DOHH2 (cell line): ENCODE results near the gene ATP2B2.

Experiments
- H3F3A ChIP-seq: fragments of 200-600 bp; sonication (generic), shearing (Covaris generic); 2 replicates; pipeline ENCODE4 v1.6.0; 2016; ENCODE audit warnings: antibody characterized with exemption, mild to moderate bottlenecking; ENCODE audit not compliant: control insufficient read depth, insufficient read depth
- H3K27ac ChIP-seq: fragments of 200-600 bp; sonication (generic); 2 replicates; pipeline ENCODE4 v1.5.1; 2014; ENCODE audit warnings: low read depth, mild to moderate bottlenecking, low read length, moderate library complexity
- H3K27me3 ChIP-seq: fragments of 200-600 bp; sonication (generic); 2 replicates; pipeline ENCODE4 v1.6.1; 2014; ENCODE audit warnings: mild to moderate bottlenecking, low read length, mixed read lengths; ENCODE audit not compliant: control insufficient read depth
- H3K36me3 ChIP-seq: fragments of 200-600 bp; sonication (generic); 2 replicates; pipeline ENCODE4 v1.6.1; 2014; ENCODE audit warnings: mild to moderate bottlenecking, low read length, moderate library complexity, mixed read lengths; ENCODE audit not compliant: control insufficient read depth
- H3K4me1 ChIP-seq: fragments of 200-600 bp; sonication (generic); 2 replicates; pipeline ENCODE4 v1.6.1; 2014; ENCODE audit warnings: mild to moderate bottlenecking, low read length, mixed read lengths; ENCODE audit not compliant: control insufficient read depth
- H3K4me2 ChIP-seq: fragments of 200-600 bp; sonication (generic); 2 replicates; pipeline ENCODE4 v1.6.0; 2014; ENCODE audit warnings: mild to moderate bottlenecking, low read length, moderate library complexity
- H3K4me3 ChIP-seq: fragments of 200-600 bp; sonication (generic); 2 replicates; pipeline ENCODE4 v1.5.1; 2014; ENCODE audit warnings: mild to moderate bottlenecking, low read length, mixed read lengths
- H3K79me2 ChIP-seq: fragments of 200-600 bp; sonication (generic); 2 replicates; pipeline ENCODE4 v1.6.1; 2014; ENCODE audit warnings: mild to moderate bottlenecking, low read length, mixed read lengths; ENCODE audit not compliant: control insufficient read depth
- H3K9me2 ChIP-seq: fragments of 200-600 bp; sonication (generic); replicated peaks from 2 replicates; pipeline ENCODE4 v1.6.1; 2014; ENCODE audit warnings: mild to moderate bottlenecking, low read length, mixed read lengths; ENCODE audit not compliant: control insufficient read depth
- H3K9me3 ChIP-seq: fragments of 200-600 bp; sonication (generic); 2 replicates; pipeline ENCODE4 v1.6.1; 2014; ENCODE audit warnings: antibody characterized with exemption, low read length, mixed read lengths; ENCODE audit not compliant: control insufficient read depth, insufficient read depth
- H4K20me1 ChIP-seq: fragments of 200-600 bp; sonication (generic); 2 replicates; pipeline ENCODE4 v1.6.0; 2014; ENCODE audit warnings: low read depth, mild to moderate bottlenecking, antibody characterized with exemption, low read length, moderate library complexity; ENCODE audit not compliant: control insufficient read depth, insufficient read depth
- EZH2phosphoT487 ChIP-seq: fragments of 200-600 bp; sonication (generic); IDR thresholded peaks from 2 replicates; pipeline ENCODE4 v1.6.1; 2017; ENCODE audit warnings: borderline replicate concordance, mild to moderate bottlenecking, antibody characterized with exemption, low read length, moderate library complexity, mixed read lengths
- TF ChIP-seq, protein P1 (sequence below): fragments of 200-600 bp; sonication (generic); IDR thresholded peaks from one replicate; pipeline ENCODE4 v1.5.1; 2014; ENCODE audit warnings: antibody characterized with exemption, mild to moderate bottlenecking, low read depth, low read length; ENCODE audit not compliant: poor library complexity, severe bottlenecking

The ATP2B2 gene

DNA sequence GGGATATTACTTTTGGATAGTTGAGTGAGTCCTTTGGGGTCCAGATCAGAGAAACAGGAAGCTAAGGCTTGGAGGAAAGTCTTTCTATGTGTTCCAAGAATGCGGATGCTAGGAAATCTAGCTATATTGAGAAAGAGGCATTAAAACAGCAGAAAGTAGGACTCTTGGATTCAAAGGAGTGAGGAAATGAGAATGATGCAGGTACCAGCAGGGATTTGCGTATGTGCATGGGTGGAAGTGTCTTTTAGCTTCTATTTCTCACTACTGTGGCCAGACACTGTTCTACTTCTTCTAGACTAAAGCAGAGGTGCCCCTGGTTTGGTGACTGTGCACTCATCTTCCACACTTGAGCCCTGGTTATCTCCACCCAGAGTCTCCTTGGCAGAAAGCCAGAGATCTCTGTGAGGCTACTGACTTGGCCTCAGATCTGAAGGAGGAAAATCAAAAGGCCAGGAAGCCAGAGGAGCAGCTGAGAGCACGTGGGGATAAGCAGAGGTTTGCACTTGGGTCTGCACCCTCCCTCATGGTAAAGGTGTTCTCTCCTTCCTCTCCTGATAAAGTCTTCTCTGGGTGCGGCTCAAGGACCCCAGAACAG is 44.3 kb downstream of the ATP2B2 start:
- Histone ChIP-seq H3K9me2 (no peaks in the 10 kb centered on the region), H3K4me2 (no peak overlapping the region), H3K4me1 (peaks cover 17% of the 10 kb centered on the region), H3K36me3 (no peaks in the 10 kb centered on the region), H3K9me3 (no peaks in the 10 kb centered on the region), H3F3A (no peaks in the 10 kb centered on the region), H3K79me2 (no peaks in the 10 kb centered on the region), H3K27me3 (no peaks in the 10 kb centered on the region), H3K4me3 (no peak overlapping the region), H3K27ac (no peak overlapping the region), H4K20me1 (no peaks in the 10 kb centered on the region)
- TF ChIP-seq, protein P1, sequence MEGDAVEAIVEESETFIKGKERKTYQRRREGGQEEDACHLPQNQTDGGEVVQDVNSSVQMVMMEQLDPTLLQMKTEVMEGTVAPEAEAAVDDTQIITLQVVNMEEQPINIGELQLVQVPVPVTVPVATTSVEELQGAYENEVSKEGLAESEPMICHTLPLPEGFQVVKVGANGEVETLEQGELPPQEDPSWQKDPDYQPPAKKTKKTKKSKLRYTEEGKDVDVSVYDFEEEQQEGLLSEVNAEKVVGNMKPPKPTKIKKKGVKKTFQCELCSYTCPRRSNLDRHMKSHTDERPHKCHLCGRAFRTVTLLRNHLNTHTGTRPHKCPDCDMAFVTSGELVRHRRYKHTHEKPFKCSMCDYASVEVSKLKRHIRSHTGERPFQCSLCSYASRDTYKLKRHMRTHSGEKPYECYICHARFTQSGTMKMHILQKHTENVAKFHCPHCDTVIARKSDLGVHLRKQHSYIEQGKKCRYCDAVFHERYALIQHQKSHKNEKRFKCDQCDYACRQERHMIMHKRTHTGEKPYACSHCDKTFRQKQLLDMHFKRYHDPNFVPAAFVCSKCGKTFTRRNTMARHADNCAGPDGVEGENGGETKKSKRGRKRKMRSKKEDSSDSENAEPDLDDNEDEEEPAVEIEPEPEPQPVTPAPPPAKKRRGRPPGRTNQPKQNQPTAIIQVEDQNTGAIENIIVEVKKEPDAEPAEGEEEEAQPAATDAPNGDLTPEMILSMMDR: no peak
- TF ChIP-seq EZH2phosphoT487: no peak

DNA sequence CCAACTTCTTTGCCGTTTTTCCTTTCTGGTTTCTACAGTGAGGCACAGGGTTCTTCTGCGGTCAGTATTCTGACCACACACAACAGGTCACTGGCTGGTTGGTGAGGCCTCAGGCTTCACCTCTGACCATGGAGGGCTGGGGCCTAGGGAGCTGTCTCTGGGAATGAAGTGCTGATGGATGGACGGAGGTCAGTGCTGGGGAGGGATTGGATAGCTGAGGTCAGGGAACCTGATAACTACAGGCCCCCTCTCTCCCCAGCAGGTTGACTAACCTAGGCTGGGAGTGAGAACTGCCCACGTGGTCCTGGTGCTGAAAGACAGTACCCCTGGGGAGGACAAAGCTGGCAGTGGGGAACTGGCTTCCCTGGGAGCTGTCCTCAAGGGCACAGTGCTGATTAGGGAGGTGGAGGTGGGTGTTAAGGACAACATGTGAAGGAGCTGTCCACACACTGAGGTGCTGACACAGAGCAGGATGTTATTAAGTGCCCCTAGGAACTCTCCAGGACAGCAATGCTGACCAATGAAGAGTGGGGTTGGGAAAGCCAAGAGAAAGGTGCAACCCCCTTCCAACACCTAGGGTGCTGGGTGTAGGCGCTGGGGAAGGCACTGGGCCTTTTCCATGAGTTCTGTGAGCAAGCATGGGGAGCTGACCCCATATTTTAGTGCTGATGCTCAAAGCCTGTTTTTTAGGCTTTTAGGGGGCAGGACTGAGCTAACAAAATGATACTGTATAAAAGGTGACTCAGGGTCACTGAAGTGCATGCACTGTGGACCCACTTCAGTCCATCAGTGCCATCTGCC is 45.2 kb downstream of the ATP2B2 start:
- TF ChIP-seq EZH2phosphoT487: no peak
- TF ChIP-seq, protein P1: no peak
- H3F3A ChIP-seq: no peaks in the 10 kb centered on the region
- H3K4me3 ChIP-seq: no peak overlapping the region
- no peak overlapping the region for H3K27ac ChIP-seq
- H3K79me2 ChIP-seq: no peaks in the 10 kb centered on the region
- no peaks in the 10 kb centered on the region for H3K36me3 ChIP-seq
- H4K20me1 ChIP-seq: no peaks in the 10 kb centered on the region
- H3K4me1 ChIP-seq: peaks cover 17% of the 10 kb centered on the region
- H3K9me3 ChIP-seq: no peaks in the 10 kb centered on the region
- H3K9me2 ChIP-seq: no peaks in the 10 kb centered on the region
- no peak overlapping the region for H3K4me2 ChIP-seq
- no peaks in the 10 kb centered on the region for H3K27me3 ChIP-seq

DNA sequence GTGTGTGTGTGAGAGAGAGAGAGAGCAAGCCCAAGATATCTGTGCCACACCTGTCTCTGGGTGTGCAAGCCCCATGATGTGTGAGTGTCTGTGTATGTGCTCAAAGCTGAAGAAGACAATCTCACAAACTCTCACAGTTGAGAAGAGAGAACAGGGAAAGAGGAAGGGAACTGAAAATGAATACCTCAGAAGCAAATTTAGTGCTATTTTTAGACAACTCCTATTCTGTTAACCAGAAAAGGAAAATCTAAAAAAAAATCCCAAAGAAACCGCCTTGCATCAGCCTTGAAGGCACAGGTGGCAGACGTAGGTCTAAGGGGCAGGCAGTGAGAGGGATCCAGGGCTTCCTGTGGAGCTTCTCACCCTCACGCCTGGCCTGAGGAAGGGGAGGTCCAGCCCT is 47.8 kb downstream of the ATP2B2 start:
- H3K4me2 ChIP-seq: peak overlapping the region; percentile 41

More for the DNA sequence above, 47.8 kb downstream of the ATP2B2 start:
- H4K20me1 ChIP-seq: no peaks in the 10 kb centered on the region
- no peaks in the 10 kb centered on the region for H3F3A ChIP-seq
- H3K36me3 ChIP-seq: no peaks in the 10 kb centered on the region
- no peaks in the 10 kb centered on the region for H3K9me2 ChIP-seq
- H3K4me3 ChIP-seq: no peak overlapping the region
- no peaks in the 10 kb centered on the region for H3K9me3 ChIP-seq
- TF ChIP-seq EZH2phosphoT487: no peak
- TF ChIP-seq, protein P1: no peak
- H3K27ac ChIP-seq: no peak overlapping the region
- peaks cover 17% of the 10 kb centered on the region for H3K4me1 ChIP-seq
- no peaks in the 10 kb centered on the region for H3K27me3 ChIP-seq
- H3K79me2 ChIP-seq: no peaks in the 10 kb centered on the region
